Left forelimb (tissue), 1 donor: ENCODE data around the gene NDUFV1.
"Not testable (repeated sequence)": the region's sequence is repeated elsewhere in the genome, so short reads cannot be mapped to it uniquely, and the experiment has no call there.

Experiments used
- DNase-seq: peaks from one replicate; pipeline ENCODE4 v3.0.0-alpha.2; 2018; ENCODE audit warnings: low spot score

Gene NDUFV1

GRCh38 chr11:67627812-67628624, 21.3 kb downstream of the NDUFV1 start:
- DNase-seq, result peak; percentile 60

- peak; percentile 57 for DNase-seq
Measured at GRCh38 chr11:67628710-67629385, 22.1 kb downstream of the NDUFV1 start.

- DNase-seq, result peak; percentile 99
Measured at GRCh38 chr11:67629386-67630227, 22.9 kb downstream of the NDUFV1 start, which contains the start of gene NUDT8. TSS of gene NUDT8 (minus strand) at chr11:67629937. CDS start at chr11:67629911, 26 bp downstream.

GRCh38 chr11:67630228-67630942, 23.6 kb downstream of the NDUFV1 start:
- no peak for DNase-seq

- DNase-seq, result no peak
Measured at GRCh38 chr11:67630943-67631331, 24.2 kb downstream of the NDUFV1 start.

GRCh38 chr11:67631411-67631810, 24.7 kb downstream of the NDUFV1 start:
- peak; percentile 60 for DNase-seq

GRCh38 chr11:67631853-67632174, 25.1 kb downstream of the NDUFV1 start:
- DNase-seq, result peak; percentile 46

GRCh38 chr11:67632175-67632981, 25.6 kb downstream of the NDUFV1 start:
- no peak for DNase-seq

GRCh38 chr11:67632982-67633755, 26.4 kb downstream of the NDUFV1 start:
- peak; percentile 45 for DNase-seq

- DNase-seq, result peak; percentile 63
Measured at GRCh38 chr11:67633758-67634365, 27.1 kb downstream of the NDUFV1 start.

GRCh38 chr11:67634366-67635230, 27.9 kb downstream of the NDUFV1 start:
- DNase-seq, result peak; percentile 55

GRCh38 chr11:67635231-67635521, 28.4 kb downstream of the NDUFV1 start:
- DNase-seq, result no peak

GRCh38 chr11:67636962-67637361, 30.2 kb downstream of the NDUFV1 start:
- DNase-seq, result no peak

- not testable (repeated sequence) for DNase-seq
Measured at GRCh38 chr11:67637441-67637840, 30.7 kb downstream of the NDUFV1 start.

- peak; percentile 51 for DNase-seq
Measured at GRCh38 chr11:67638535-67639437, 32.0 kb downstream of the NDUFV1 start.

GRCh38 chr11:67639438-67639859, 32.7 kb downstream of the NDUFV1 start, which contains the start of gene TBX10:
TSS of gene TBX10 (minus strand) at chr11:67639763. CDS start at chr11:67639472, 291 bp downstream.
- peak; percentile 40 for DNase-seq

- peak; percentile 76 for DNase-seq
Measured at GRCh38 chr11:67640021-67640757, 33.5 kb downstream of the NDUFV1 start.
